Measurements from ENCODE around the gene SDK1.

Gene SDK1

GRCh38 chr7:4170997-4171786 is 870.1 kb downstream of the SDK1 start:
- no peak for FAIRE-seq

GRCh38 chr7:4172883-4173282 is 871.8 kb downstream of the SDK1 start:
- no peak for FAIRE-seq

GRCh38 chr7:4173615-4174014 is 872.6 kb downstream of the SDK1 start:
- no peak for FAIRE-seq

- no peak for FAIRE-seq
These were observed 873.0 kb downstream of the SDK1 start for GRCh38 chr7:4174016-4174415.

- FAIRE-seq, result no peak
These were observed 873.4 kb downstream of the SDK1 start for GRCh38 chr7:4174451-4174850.

- no peak for FAIRE-seq
These were observed 873.8 kb downstream of the SDK1 start for GRCh38 chr7:4174884-4175283.

GRCh38 chr7:4175346-4175973 is 874.4 kb downstream of the SDK1 start:
- no peak for FAIRE-seq

- no peak for FAIRE-seq
These were observed 875.9 kb downstream of the SDK1 start for GRCh38 chr7:4177001-4177400.

- no peak for FAIRE-seq
These were observed 877.4 kb downstream of the SDK1 start for GRCh38 chr7:4178416-4178815.

GRCh38 chr7:4178916-4179687 is 878.0 kb downstream of the SDK1 start:
- no peak for FAIRE-seq

GRCh38 chr7:4179688-4180380 is 878.8 kb downstream of the SDK1 start:
- no peak for FAIRE-seq

GRCh38 chr7:4181446-4181845 is 880.4 kb downstream of the SDK1 start:
- FAIRE-seq, result no peak

- no peak for FAIRE-seq
These were observed 881.7 kb downstream of the SDK1 start for GRCh38 chr7:4182605-4183300.

- no peak for FAIRE-seq
These were observed 883.6 kb downstream of the SDK1 start for GRCh38 chr7:4184653-4185052.

GRCh38 chr7:4185136-4185535 is 884.1 kb downstream of the SDK1 start:
- FAIRE-seq, result no peak

GRCh38 chr7:4185721-4186512 is 884.9 kb downstream of the SDK1 start:
- FAIRE-seq, result no peak

- FAIRE-seq, result no peak
These were observed 885.4 kb downstream of the SDK1 start for GRCh38 chr7:4186513-4186780.

GRCh38 chr7:4188651-4189050 is 887.6 kb downstream of the SDK1 start:
- no peak for FAIRE-seq

- FAIRE-seq, result no peak
These were observed 888.1 kb downstream of the SDK1 start for GRCh38 chr7:4189131-4189570.

GRCh38 chr7:4190010-4190981 is 889.2 kb downstream of the SDK1 start:
- no peak for FAIRE-seq

- FAIRE-seq, result no peak
These were observed 890.0 kb downstream of the SDK1 start for GRCh38 chr7:4191046-4191445.

Data from G401.6 (cell line).